NCI-H510A treated with DMSO at 0.1 percent for 48 hours (cell line): ENCODE data around the gene FNBP1.

ENCODE experiments used
- DNase-seq: peaks from one replicate; lab custom pipeline; 2025; lab: John Stamatoyannopoulos, UW

The FNBP1 gene

DNA sequence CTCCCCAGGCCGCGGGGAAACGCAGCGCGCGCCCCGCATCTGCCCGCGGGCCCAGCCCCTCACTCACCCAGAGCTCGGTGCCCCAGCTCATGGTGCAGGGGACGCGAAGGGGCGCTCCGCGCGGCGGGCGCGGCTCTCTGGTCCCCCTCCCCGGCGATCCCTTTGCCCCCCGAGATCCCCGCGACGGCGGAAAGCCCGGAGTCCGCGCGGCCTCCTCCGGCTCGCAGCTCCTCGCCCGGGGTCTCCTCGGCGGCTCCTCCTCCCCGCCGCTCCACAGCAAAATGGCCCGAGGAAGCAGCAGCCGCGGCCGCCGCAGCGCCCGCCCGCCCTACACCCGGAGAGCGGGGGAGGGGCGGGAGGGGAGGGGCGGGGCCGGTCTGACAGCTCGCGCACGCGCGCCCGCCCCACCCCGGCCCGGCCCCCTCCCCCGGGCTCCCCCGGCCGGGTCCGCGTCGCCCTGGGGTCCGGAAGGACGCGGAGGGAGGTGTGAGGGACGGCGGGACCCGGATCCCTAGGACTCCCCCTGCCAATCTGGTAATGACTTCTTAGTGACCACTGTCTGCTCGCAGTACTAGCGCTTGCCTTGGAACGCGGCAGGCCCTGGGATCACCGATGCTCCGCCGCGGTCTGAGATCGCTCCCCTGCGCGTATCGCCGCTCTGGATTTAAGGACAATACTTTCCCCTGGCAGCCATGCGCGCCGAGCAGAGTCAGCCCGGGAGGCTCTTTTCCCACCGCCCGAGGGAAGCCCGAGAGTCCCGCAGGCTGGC lies at the start of gene FNBP1:
TSS of gene FNBP1 (minus strand) at position 305 of the 769 bp plus-strand sequence. CDS start at position 91, 214 bp downstream.
- peak; percentile 84 for DNase-seq

DNA sequence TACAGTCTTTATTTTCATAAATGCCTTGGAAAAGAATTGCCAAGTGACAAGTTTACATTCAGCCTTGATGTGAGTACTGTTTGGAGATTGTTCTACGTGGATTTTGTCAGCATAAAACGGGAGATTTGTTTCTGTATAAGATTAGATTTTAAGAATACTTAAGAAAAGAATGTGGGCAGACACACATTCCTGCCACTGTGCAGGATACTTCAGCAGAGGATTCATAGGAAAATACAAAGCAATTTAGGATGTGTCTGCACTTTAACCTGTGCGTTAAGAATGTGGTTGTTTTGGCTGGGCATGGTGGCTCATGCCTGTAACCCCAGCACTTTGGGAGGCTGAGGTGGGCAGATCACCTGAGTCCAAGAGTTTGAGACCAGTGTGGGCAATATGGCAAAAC lies 47.9 kb upstream of the FNBP1 start:
- no peak for DNase-seq

DNA sequence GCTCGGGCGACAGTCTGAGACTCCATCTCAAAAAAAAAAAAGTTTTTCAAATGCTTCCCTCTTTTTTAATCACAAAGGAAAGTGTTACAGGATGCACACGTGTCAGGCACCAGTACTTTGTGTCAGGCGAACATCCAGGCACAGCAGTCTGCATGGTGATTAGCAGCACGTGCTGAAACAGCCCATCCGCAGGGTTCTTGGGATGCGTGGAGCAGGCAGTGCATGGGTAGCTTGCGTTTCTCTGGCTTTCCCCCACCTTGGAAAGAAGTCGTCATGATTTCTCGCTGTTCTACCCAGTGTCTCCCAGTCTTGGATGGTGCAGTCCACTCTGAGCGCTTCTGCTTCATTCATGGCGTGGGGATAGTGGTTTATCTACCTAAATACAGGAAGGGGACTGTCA lies 46.2 kb upstream of the FNBP1 start:
- no peak for DNase-seq

DNA sequence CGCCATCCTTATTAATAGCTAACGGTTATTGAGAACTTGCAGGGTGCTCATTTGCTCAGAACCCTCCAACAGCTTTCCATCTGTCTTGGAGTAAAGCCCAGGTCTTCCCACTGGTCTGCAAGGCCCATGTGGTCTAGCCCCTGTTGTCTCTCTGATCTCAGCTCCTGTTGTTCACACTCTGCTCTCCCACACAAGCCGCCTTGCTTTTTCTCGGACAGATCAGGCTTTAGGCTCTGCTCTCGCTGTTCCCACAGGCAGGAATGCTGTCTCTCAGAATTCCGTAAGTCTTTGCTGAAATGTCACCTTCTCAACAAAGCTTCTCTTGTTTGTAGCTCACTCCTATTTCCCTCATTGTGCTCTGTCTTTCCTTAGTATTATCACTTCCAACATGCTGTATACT lies 45.1 kb upstream of the FNBP1 start:
- DNase-seq: no peak

DNA sequence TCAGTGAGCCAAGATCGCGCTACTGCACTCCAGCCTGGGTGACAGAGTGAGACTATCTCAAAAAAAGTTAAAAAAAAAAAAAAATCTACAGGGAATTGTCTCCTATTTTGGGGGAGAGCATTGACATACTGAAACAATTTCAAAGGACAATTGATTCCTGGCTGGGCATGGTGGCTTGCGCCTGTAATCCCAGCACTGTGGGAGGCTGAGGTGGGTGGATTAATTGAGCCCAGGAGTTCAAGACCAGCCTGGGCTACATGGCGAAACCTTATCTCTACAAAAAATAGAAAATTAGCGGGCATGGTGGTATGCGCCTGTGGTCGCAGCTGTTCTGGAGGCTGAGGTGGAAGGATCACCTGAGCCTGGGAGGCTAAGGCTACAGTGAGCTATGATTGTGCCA lies 41.3 kb upstream of the FNBP1 start:
- no peak for DNase-seq

DNA sequence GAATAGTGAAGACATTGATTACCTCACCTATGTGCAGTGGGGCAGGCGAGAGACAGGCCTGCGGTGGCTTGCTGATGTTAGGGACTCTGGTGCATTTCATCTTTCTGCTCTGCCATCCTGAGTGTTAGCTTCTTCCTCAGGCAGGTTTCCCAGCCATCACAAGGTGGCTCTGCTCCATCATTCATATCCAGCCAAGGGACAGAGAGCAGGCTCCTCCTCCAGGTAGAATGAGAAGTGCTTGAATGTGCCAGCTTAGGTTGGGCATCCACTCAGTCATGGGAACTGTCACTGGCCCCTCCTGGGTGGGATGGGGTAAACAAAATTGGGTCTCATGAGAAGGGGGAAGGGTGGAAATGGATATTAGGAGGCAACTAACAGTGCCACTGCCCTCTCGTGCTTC lies 35.6 kb upstream of the FNBP1 start:
- DNase-seq: no peak

DNA sequence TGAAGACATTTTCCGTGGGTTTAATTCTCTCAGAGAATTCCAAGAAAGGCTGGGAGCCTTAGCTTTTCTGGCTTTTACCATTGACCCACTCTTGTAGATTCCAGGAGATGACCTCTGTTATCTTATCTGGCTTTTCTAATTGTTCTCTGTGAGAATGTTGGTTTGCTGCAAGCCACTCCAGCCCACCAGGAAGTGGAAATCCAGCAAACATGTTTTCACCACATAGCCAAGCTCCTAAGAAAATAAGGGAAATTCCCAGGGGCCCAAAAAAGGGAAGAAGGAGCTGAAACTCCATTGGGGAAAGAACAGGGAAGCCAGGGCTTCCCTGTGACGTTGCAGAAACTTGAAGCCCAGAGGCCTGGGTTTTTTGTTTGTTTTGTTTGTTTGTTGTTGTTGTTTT lies 30.4 kb upstream of the FNBP1 start:
- no peak for DNase-seq

DNA sequence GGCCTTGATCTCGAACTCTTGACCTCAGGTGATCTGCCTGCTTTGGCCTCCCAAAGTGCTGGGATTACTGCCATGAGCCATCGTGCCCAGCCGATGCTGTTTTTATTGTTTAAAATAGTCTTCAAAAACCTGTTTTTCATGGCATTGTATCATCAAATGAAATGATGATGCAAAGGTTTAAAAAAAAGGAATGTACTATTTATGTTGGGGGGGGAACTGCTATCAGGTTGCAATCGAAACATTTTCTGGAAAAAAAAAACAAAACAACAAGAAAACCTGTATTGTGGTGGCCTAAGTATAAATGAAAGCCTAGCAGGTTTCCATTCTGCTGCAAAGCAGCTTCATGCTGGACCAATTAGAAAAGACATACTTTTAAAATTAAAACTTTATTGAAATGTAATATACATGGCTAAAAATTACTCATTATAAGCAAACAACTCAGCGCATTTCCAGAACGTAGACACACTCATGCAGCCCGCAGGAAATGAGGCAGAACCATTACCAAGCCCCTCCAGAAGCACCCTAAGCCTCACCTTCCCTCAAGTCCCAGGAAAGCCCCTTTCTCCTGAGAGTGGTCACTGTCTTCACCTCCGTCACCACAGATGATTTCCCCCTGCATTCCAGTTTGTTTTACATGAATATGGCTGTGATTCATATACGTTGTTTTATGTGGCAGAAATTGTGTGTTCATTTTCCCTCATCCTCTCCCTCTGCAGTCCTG lies 29.7 kb upstream of the FNBP1 start:
- DNase-seq: no peak

DNA sequence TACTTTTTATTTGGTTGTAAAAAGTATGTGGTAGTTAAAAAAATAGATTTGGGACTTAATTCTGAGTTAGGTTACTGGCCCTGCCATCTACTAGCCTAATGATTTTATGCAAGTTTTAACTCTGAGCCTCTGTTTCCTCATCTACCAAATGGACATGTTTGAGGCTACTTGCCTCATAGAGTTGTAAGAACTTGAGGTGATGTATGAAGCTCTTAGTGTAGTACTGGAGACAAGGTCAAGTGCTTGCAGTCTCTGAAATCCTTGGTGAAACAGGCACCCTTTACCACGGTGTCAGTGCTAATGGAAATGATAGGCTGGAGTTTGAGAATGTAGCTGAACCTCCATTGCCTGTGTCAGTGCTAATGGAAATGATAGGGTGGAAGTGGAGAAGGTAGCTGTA lies 26.1 kb upstream of the FNBP1 start:
- no peak for DNase-seq

DNA sequence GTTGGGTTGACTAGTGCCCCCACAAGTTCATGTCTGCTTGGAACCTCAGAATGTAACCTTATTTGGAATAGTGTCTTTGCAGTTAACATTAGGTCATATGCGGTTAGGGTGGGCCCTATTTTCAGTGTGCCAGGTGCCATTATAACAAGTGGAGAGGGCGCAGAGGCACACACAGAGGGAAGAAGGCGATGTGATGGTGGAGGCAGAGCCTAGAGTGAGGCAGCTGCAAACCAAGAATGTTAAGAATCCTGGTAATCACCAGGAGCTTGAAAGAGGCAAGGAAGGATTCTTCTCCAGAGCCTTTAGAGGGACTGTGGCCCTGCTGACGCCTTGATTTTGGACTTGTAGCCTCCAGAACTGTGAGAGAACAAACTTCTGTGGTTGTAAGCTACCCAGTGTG lies 21.6 kb upstream of the FNBP1 start:
- DNase-seq: no peak

DNA sequence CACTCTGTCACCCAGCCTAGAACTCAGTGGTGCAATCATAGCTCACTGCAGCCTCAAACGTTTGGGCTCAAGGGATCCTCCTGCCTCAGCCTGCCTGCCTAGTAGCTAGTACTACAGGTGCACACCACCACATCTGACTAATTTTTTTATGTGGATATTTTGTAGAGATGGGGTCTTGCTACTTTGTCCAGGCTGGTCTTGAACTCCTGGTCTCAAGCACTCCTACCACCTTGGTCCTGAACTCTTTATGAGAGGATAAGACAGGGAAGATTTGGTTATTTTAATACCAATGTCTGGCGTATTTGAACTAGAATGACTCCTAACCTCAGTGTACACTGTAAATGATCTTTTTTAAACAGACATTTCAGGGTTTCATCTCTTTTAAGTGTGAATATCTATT lies 19.8 kb upstream of the FNBP1 start:
- DNase-seq: no peak

DNA sequence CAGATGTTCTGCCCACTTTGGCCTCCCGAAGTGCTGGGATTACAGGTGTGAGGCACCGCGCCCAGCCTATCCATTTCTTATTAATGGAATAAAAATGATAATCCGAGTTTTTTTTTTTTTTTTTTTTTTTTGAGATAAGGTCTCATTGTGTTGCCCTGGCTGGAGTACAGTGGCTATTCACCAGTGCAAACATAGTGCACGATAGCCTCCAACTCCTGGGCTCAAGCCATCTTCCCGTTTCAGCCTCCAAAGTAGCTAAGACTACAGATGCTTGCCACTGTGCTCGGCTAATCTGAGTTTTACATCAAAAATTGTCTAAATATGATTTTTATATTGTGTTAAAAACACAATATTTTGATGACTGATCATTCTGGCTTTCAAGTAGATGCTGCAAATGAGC lies 17.3 kb upstream of the FNBP1 start:
- DNase-seq: no peak

DNA sequence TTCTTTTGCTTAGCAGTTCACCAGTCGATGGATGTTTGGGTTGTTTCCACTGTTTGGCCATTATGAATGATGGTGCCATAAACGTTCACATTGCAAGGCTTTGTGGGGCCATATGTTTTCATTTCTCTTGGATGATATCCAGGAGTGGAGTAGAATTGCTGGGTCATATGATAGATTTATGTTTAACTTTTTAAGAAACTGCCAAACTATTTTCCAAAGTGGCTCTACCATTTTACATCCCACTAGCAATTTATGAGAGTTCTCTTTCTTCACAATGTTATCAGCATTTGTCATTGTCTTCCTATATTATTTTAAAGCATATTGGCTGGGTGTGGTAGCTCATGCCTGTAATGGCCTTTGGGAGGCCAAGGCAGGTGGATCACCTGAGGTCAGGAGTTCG lies 15.9 kb upstream of the FNBP1 start:
- DNase-seq: no peak

DNA sequence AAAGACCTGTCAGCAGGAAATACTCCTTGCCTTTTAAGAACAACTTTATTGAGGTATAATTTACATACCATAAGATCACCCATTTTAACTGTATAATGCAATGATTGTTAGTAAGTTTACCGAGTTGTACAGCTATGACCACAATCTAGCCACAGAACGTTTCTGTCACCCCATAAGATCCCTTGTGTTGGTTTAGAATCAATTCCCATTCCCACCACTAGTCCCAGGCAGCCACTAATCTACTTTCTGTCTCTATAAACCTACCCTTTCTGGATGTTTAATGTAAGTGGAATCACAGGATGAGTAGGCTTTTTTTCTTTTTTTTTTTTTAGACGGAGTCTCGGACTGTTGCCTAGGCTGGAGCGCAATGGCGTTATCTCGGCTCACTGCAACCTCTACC lies 15.2 kb upstream of the FNBP1 start:
- DNase-seq: no peak

DNA sequence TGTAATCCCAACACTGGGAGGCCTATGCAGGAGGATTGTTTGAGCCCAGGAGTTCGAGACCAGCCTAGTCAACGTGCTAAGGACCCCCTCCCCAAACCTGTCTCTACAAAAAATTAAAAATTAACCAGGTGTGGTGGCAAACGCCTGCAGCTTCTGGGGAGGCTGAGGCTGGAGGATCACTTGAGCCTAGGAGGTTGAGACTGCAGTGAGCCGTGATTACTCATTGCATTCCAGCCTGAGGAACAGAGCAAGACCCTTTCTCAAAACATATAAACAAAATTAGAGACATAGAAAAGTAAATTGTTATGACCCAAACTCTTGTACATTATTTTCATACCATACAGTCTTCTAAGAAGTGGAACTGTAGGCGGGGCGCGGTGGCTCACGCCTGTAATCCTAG lies 11.8 kb upstream of the FNBP1 start:
- no peak for DNase-seq

DNA sequence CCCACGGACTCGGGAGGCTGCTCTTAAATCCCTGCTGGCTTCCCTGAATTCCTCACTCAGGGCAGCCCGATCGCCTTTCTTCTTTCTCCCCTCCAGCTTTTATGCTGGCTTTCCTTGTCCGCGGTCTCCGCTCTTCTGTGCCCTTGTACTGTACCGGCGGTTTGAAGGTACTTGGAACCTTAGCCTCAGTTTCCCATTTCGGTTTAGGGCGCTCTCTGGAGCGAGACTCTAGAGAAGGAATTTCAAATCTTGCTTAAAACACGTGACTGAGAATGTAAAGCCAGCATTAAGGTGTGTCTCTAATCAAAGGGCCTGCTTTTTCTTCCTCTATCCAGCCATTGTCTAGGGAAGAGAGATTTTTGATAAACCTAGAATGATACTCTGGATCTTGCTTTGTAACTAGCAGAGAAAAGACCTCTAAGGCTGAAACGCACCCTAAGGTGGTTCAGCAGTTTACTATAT lies 11.4 kb upstream of the FNBP1 start:
- DNase-seq: no peak

DNA sequence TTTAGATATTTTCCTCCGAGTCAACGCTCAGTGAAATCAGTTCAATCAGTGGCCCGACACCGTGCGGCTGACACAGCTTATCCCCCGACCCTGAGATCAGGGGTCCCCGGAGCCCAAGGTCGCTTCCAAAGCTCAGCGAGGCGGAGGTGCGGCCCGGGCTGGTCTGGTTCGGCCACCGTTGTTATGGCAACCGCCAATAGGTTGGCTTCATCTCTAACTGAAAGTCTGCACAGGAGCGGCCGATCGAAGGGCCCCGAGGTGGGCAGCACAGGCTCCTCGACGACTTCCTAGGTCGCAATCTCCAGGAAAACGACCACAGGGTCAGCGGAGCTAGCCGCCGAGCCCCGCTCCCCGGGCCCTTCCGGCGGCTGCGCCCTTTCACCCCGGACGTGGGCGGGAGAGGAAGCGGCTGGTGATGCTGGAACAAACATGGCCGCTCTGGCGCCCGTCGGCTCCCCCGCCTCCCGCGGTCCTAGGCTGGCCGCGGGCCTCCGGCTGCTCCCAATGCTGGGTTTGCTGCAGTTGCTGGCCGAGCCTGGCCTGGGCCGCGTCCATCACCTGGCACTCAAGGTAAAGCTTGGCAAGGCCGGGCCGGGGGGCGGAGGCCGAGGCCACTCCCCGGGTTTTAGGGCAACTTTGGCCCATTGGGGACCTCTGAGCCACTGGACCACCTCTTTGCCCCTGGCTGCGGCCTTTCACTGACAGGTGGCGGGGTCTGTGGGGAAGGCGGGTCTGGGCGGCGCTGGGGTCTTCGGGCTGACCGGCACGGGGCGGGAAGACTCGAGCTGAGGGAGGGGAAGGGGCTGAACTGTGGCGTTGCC lies 10.7 kb upstream of the FNBP1 start, which contains the start of gene GPR107:
TSS of gene GPR107 (plus strand) at position 403 of the 821 bp plus-strand sequence. CDS start at position 430, 27 bp downstream.
- peak; percentile 63 for DNase-seq

DNA sequence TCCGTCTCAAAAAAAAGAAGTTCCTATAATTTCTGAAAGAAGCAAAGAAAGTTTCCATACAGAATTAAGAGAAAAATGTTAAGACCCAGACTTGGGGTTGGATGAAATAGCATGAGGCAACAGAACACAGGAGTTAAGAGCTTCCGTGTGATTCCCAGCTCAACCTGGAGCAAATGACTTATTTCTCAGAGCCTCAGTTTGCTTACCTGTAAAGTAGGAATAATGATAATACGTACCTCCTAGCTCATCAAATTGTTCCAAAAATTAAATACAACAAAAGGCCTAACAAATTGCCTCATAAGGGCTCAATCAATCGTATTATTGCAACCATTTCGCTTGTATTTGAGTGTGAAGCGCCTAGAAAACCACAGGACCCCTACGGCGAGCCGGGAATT lies 10.1 kb upstream of the FNBP1 start:
- no peak for DNase-seq

DNA sequence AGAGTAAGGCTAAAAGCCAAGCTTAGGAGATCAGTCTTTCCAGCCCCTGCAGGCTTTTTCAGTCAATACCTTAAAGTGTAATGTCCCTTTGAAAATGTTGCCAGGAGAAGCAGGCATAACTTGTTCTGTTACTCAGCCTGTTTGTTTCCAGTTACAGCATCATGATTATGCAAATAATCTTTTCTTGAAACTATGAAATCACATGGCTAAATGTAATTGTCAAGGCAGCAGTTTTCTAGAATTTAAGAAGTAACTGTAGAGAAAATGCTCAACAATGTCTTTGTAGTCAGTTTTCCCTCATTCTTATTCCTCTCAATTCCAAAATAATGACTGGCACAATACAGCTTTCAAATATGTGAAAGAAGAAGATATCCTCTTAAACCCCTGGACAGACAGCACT lies 8.9 kb upstream of the FNBP1 start:
- DNase-seq: no peak

DNA sequence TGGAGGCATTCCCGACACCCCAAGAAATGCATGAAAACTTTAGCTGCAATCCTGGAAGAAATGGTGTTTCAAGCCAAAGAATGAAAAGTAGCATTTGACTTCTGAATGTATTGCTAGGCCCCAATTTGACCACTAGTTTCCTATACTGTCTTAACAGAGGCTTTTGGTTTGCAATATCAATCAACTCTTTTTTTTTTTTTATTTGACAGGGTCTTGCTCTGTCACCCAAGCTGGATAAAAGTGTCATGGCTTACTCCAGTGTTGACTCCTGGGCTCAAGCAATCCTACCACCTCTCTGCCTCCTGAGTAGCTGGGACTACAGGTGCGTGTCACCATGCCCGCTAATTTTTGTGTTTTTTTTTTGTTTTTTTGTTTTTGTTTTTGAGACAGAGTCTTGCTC lies 7.5 kb upstream of the FNBP1 start:
- DNase-seq: no peak

DNA sequence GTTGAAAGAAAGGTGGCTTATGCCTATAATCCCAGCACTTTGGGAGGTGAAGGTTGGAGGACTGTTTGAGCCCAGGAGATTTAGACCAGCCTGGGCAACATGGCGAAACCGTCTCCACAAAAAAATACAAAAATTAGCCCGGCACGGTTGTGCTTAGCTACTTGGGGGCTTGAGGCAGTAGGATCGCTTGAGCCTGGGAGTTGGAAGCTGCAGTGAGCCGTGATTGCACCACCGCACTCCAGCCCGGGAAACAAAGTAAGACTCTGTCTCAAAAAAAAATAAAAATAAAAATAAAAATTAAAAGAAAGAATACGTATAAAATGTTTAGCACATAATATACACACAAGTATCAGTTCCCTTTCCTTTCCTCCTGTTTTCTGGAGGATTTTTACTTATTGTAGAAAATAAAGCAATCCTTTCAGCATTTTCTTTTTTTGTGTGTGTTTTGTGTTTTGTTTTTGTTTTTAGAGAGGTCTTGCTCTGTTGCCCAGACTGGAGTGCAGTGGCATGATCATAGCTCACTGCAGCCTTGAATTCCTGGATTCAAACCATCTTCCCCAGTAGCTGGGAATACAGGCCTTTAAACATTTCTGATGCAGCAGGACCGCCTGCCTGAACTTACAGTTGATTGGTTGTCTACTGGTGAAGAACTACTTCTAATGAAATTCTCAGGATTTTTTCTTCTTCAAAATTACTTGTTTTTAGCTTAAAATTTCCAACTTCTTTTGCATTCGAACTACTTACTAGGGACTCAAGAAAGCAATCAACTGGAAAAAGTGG lies 6.6 kb upstream of the FNBP1 start:
- DNase-seq: no peak
